Dedifferentiated amniotic fluid mesenchymal stem cell (primary cell): ENCODE results near the gene DNAJB12.
"Not testable (repeated sequence)": the region's sequence is repeated elsewhere in the genome, so short reads cannot be mapped to it uniquely, and the experiment has no call there.

Source experiments
- DNase-seq: peaks from one replicate; pipeline ENCODE4 v3.0.0-alpha.2; 2016; ENCODE audit errors: extremely low spot score

The DNAJB12 gene

DNA sequence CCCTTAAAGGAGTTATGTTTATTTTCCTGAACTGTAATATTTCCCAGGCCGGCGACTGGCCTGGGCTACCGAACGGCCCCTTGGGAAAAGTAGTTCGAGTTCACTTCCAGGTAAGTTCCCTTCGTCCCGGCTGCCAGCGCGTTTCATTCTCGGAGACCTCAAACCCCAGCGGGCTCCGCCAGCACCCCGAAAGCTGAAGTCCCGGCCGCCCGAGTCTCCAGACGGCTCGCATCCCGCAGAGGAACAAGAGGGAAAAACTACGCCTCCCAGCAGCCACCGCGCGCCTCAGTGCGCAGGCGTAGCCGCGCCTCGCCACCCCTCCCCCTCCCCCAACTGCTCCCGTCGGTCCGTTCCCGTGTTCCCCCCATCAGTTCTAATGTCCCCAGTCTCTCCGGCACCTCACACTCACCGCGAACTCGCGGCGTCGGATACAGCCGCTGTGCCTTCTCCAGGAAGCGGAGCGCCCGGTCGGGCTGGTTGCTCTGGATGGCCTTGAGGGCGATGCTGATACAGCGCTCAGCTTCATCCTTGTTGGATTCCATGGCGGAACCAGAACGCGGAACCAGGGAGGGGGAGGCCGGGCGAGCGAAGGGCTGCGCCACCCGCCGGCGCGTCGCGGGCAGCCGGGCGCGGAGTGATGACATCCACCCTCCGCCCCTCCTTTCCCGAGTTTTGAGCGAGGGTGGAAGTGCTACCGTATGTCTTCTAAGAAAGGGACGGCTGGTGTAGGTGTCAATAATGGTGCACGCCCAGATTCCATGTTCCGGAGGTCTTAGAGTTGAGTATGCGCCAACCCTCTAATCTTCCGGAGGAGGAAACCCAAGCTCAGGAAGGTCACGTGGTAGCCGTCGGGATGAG is at the start of gene DNAJB12:
DNAJB12 (minus strand) TSS at position 564 of the 858 bp plus-strand sequence; CDS start at position 542, 22 bp downstream.
- DNase-seq = peak; percentile 86

DNA sequence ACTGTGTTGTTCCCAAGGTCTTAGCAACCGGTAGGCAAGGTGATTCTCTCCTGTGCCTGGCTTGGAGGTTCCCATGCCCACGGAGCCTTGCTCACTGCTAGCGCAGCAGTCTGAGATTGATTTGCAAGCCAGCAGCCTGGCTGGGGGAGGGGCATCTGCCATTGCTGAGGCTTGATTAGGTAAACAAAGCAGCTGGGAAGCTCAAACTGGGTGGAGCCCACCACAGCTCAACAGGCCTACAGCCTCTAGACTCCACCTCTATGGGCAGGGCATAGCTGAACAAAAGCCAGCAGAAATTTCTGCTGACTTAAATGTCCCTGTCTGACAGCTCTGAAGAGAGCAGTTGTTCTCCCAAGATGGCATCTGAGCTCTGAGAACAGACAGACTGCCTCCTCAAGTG is 40.9 kb upstream of the DNAJB12 start:
- not testable (repeated sequence) for DNase-seq

DNA sequence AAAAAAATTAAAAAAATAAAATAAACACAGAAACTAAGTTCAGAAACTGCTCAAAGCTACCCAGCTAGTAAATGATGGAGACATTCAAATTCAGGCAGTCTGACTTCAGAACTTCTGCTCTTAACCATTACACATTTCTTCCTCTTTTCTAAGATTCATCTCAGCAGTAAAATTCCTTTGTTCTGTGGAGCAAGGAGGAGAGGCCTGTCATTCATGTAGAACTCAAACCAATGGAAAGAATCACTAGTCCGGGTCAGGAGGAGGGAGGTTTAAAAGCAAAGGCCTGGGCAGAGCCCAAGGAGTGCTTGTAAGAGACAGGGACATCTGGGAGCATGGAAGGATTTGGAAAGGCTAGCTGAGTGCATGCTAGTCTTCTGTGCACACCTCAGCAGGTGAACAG is 37.9 kb upstream of the DNAJB12 start:
- DNase-seq = no peak

DNA sequence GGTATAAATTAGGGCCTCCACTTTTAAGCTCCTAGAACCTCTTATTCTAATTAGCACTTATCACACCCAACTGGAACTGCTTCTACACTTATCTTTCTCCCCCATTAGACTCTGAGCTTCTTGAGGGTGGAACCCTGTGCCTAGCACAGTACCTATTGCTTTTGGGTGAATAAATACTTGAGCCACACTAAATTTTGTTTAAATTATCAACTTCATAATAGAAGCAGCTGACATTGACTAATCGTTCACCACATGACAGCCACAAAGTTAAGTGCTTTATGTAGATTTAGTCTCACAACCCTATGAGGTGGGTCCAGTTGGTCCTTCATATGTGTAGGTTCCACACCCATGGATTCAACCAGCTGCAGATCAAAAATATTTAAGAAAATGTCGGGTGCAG is 36.0 kb upstream of the DNAJB12 start:
- no peak for DNase-seq

DNA sequence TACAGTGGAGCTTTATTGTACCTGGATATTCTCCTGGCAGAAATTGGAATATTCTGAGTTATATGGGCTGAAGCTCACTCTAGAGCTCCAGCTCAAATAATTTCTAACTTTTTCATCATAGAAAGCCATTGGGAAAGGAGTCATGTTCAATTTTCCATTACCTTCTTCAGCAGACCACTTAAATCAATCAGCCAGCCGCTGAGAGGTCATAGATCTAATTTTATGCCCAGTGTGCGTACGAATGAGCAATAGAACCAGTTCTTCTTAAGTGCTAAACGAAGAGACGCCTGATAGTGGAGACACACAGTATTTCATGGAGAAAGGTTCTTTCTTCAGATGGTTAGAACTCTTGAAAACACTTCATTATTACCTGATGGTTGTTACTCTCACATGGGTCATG is 35.0 kb upstream of the DNAJB12 start:
- no peak for DNase-seq

DNA sequence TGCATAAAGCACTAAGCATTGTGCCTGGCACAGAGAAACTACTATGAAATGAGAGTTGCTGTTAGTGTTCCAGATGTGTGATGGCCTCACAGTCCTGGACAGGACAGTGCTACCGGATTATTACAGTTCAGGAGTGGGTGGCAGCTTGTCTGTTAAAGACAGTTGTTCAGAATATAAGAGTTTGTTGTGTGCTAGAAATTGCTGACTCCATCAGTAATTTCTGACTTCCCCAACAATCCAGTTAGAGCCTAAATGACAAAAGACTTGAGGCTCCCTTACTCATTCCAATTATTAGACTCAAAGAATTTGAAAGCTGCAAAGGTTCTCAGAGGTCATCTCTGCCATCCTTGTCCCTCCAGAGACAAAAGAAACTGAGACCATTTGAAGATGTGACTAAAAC is 34.3 kb upstream of the DNAJB12 start:
- DNase-seq = no peak

DNA sequence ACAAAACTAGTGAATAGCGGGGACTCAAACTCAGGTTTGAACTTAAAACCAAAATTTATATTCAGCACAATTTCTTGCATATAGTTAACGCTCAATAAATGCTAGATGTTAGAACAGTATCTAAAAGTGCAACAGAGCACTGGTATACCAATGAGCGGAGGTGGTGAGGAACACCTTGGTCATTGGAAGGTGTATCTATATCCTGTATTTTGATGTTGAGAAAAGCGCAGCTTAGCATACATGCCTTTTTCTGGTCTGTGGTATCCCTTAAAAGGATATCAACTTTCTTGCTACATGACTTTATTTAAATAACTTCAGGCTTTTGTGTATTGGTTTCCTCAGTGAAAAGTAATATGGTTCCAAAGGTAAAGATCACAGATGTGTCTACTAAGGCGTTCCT is 33.3 kb upstream of the DNAJB12 start:
- DNase-seq = no peak

DNA sequence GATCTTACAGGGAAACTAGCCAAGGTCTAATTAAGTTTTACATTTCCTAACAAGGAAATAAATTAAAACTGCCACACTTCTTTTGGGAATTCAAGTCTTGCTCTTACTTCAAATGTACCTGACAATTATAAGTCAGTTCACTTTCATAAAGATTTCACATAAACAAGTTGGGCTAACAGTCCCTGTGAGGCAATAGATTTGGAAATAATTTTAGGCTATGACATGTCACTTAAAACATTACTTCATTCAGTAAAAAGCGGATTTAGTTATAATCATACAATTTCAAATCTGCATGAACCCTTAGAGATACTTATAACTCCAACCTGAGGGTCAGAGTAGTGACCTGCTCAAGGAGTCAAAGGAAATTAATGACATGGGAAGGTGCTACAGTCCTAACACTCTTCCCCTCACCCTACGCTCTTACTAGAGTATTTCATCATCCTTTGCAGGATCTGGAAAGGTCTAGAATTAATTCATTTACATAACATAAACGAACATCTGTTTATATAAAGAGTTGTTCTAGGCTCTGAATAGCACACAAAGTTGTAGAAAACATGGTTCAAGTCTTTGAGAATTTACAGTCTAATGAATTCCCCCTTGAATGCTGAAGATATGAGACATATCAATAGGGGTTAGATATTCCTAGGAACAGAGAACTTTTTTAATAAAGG is 32.3 kb upstream of the DNAJB12 start:
- no peak for DNase-seq

DNA sequence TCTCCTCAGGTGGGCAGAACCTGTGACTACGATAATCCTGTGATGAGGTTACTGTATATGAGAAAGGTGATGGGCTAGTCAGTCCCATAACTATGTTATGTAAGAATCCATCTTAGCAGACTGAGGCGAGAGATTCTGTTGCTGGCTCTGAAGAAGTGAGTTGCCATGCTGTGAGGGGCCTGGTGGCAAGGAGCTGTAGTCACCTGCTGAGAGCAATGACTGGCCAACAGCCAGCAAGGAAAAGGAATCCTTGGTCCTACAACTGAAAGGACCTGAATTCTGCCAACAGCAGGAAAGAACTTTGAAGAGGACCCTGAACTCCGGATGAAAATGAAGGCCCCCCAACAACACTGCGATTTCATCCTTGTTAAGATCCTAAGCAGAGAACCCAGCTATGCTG is 31.0 kb upstream of the DNAJB12 start:
- no peak for DNase-seq

DNA sequence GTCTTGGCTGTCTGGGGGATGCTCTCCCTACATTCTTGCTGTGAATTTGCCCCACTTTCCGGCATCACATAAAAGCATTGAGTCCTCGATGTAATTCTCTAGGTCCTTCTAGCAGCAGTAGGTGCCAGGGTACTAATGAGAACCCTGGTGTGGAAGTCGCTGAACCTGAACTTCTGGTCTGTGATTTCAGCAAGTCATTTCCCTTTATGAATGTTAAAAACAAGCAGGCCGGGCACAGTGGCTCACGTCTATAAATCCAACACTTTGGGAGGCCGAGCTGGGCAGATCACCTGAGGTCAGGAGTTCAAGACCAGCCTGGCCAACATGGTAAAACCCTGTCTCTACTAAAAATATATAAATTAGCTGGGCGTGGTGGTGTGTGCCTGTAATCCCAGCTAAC is 30.3 kb upstream of the DNAJB12 start:
- DNase-seq = not testable (repeated sequence)

DNA sequence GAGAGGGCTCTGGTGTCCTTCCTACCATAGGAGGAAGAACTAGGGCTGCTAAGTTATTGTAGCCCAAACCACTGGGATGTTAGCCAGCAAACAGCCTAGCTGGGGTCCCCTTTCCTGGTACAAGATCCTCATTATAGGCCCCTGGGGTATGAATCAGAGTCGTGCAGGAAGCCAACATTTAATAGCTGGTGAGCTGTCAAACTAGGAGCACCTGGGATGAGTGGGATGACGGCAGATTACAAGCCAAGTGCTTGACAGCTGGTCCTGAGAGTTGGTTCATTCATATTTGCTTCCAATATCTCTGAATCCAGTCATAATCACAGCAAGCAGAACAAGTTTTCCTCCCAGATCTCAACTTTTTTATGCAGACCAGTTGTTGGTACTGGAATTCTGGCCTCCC is 25.1 kb upstream of the DNAJB12 start:
- no peak for DNase-seq

DNA sequence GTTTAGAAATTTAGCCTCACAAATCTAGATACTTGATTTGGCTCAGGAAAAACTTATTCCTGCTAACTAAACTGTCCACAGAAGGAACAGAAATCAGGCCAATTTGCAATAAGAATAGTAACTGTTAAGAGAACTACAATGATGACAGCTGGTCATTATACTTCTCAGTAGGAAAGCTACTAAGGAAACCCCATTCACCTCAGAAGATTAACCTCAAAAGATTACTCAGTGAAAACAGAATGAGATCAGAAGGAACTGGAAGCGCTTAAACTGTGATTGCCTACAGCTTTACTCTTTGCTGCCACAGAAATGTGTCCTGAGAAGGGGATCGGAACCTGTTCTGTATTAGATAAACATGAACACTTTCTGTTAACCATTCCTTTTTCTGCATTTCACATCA is 24.3 kb upstream of the DNAJB12 start:
- no peak for DNase-seq

DNA sequence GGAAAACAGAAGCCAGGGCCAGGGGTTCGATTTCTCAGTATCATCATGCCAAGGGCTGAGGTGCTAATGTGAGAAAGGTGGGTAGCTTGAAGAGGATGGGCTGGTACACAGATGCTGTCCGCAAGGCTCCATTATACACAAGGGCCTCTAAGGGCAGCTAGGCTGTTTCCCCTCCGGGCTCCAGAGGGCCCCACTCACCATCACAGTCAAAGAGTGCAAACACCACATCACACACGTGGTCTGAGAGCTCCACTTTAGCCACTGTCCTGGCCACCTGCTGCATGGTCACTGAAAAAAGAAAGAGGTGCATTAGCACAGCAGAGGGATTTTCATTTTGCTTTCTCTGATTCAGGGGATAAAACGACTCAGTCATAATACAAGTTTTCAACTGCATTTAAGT is 20.9 kb upstream of the DNAJB12 start:
- no peak for DNase-seq

DNA sequence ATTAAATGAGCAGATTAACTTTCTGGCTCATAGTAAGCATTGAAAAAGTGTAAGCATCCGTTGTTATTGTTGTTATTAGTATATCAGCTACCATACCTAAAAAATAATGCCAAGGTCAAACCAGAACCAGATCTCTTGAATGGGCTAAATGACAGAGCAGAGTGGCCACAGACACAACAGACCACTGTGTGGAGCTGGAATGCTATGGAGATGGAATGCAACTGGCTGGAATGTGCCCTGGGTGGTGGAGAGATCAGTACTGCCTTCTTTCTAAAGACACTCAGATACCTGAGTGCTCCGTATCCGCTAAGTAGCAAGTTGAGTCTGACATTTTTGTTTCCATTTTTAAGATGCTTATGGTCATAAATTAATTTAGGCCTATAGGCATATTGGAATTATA is 20.5 kb upstream of the DNAJB12 start:
- DNase-seq = no peak

DNA sequence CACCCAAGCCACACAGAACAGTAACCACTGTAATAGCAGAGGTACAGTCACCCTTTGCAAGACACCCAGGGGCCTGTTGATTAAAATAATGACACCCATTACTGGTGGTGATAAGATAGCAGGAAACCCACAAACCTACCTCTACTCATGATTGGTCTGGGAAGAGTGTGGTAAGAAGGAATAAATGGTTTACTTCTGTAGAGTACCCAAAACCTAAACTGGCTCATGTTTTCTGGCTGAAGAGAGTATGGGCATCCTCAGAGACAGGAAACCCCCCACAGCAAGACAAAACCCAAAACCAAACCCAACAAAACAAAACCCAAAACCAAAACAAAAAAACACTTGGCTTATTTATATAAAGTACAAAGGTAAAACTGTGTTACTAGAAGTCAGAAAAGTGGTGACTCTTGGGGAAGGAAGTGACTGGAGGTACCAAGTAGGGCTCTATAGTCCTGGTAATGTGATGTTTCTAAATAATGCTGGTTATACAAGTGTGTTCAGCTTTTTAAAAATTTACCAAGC is 15.5 kb upstream of the DNAJB12 start:
- no peak for DNase-seq

DNA sequence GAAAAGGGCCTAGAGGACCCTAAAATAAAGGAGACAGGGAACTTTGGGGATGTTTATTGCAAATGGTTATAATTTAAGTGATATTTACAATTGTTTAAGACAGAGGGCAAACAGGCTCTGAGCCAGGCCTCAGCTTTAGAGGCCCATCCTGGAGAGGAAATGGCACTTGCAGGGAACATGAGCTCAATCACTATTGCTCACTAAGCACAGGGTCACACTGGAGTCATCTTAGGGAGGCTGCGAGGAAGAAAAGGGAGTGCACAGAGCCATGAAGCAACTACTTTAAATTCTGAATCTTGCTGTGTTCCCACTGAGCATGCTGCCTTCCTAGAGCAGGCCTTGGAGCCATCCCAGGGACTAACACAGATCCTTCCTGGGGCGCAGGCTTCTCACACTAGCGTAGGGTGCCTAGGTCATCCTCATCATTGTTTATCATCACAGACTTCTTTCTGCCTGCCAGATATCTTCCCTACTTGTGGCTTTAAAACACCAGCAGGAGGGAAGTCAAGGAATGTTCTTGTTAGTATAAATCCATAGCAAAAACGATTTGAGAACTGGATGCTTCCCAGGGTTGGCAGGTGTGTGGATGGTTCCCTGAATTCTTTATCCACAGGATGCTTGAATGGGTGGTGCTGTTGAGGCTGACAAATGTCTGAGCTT is 12.7 kb upstream of the DNAJB12 start:
- DNase-seq = no peak

DNA sequence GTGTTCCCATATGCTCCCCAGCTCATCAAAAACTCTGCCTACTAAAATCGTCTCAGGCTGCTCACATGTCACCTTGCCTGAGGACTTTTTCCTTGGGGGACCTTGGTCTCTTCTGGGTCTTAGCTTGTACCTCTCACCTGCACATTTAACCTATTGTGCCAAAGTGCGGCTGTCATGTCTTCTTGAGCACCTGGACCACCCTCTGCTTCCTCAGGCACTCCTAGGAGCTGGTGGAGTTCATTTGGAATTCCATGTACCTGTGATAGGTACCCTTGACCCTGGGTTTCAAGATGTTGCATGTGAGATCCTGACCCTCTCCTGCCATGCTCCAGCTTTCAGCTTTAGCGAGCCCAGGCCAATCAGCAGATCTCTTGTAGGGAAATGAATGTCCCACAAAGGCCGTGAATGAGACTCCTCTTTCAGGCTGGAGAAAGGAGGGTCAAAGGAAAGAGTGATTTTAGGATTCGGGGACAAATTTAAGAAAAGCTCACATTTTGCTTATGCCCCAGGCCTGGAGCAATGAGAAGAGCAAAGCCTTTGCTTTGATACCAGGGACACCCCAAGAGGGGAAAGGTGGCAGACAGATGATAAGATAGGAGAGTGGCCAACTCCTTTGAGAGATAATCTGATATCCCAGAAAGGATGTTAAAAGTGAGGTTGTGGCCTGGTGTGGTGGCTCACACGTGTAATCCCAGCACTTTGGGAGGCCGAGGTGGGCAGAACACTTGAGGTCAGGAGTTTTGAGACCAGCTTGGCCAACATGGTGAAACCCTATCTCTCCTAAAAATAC is 10.6 kb upstream of the DNAJB12 start:
- DNase-seq = no peak

DNA sequence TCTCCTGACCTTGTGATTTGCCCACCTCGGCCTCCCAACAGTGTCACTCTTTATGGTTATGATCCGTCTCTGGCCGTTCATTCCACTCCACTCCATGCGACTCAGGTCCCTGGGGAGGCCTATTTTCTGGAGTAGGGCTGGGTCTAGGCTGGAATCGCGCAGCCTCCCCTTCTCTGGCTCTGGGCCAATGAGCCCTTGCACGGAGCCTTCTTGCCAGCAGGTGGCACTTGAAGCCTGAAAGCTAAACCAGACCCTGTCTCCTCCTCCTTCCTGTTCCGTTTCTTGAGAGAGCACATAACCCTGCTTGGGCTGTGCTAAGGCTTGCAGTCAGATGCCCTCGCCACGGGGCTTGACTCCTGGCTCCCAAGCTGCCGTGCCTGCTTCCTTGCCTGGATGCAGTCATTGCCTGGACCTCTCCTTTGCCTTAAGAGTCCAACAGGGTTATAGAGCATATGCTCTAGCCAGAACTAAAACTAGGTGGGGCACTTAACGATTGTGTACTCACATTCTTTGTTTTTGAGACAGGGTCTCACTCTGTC is 9.6 kb upstream of the DNAJB12 start:
- DNase-seq = peak; percentile 92

DNA sequence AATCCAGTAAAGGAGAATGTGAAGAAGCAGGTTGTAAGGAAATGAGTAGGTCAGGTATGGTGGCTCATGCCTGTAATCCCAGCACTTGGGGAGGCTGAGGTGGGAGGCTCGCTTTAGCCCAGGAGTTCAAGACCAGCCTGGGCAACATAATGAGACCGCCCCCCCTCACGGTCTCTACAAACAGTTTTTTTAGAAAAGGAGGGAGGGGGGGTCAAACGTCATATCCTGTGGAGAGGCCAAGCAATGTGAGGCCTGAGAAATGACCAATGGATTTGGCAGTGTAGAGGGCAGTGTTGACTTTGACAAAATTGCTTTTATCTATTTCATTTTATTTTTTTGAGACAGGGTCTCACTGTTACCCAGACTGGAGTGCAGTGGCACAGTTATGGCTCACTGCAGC is 2.3 kb upstream of the DNAJB12 start:
- no peak for DNase-seq

DNA sequence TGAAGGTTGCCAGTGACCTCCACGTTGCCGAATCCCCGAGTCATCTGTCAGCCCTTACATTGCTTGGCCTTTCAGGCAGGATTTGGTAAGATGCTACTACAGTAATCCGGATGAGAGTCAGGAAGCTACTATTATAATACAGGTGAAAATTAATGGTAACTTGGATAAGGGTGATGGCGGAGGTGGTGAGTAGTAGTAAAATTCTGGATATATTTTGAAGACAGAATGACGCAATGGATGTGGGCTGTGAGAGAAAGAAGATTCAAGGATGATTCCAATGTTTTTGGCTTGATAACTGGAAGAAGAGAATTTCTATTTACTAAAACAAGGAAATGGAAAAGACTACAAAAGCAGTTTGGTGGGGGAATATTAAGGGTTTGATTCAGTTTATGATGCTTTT is 1.4 kb upstream of the DNAJB12 start:
- DNase-seq = no peak

DNA sequence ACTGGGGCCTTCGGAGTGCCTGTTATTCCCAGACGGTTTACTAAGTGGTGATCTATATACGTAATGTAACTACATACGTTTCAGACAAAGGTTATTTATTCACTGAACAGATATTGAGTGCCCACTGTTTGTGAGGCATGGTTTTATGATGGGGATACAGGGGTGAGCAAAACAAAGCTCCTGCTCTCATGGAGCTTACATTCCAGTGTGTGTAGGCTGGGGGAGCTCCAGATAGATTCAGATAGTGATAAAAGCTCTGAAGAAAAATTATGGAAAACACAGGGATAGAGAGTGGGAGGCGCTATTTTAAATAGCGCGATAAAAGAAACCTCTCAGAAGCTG is 466 bp upstream of the DNAJB12 start:
- DNase-seq = no peak

DNA sequence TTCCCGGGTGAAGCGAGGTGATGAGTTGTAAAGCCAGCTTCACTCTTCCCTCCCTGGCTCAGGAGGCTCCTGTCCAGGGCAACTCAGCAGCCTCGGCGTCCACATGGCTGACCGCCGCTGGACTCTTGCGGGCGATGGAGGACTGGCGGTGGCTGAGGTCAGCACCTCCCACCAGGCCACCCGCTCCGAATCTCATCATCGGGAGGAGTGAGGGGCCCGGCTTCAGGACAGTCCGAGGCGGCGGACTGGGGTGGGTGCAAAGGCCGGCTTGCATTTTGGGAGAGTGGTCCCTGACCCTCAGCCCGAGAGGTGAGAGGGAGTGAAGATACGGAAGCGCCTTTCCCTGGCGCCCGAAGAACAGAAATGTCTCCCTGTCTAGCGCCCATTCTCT is 759 bp downstream of the DNAJB12 start:
- DNase-seq = no peak
